ENCODE measurements around the gene GABBR2. TPM values are rescaled to one million over a fixed set of nuclear protein-coding genes. Genes with fewer than 3 reads are reported as not detected.

Gene GABBR2
- total RNA-seq, 1 experiment from 2014 or later: not detected

DNA sequence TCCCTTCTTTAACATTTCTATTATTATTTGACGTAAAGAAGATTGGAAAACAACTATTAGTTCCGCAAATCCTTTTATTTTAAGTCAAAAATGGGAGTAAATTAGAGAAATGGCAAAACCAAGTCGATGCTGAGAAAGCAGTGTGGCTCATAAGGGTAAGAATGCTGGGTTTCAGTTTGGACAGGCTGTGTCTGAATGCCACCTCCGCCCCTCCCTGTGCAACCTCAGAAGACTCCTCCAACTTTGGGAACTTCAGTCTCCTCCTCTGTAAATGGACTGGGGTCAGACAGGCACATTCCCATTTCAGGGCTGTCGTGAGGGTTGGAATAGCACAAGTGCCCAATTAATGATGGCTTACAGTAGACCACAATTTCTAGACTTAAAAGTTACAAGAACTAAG, 154.0 kb downstream of the GABBR2 start:
- ChIA-PET POLR2A (no interaction called here), CTCF (interaction anchor here (0.5 kb wide), 1 partner anchor 1451 kb away, joined by 3 read pairs; no protein-coding TSS in a partner anchor)
- no peak for DNase-seq (ENCODE audit: unreplicated experiment)
- no TSS peak for BruUV-seq (replicated peaks)
- Mint-ChIP-seq H3K9me3 (ENCODE audit: unreplicated experiment) (no peaks in the 10 kb centered on the region), H3K36me3 (ENCODE audit: insufficient read depth, unreplicated experiment) (no peaks in the 10 kb centered on the region), H3K27me3 (ENCODE audit: insufficient read depth, unreplicated experiment) (peaks cover 9% of the 10 kb centered on the region), H3K4me3 (ENCODE audit: unreplicated experiment) (no peak overlapping the region), H3K4me1 (ENCODE audit: insufficient read depth, unreplicated experiment) (no peaks in the 10 kb centered on the region), H3K27ac (ENCODE audit: low read depth, unreplicated experiment) (no peak overlapping the region)
- intact Hi-C loops (cut with micrococcal nuclease): no loop called here
- TF ChIP-seq, protein P1, sequence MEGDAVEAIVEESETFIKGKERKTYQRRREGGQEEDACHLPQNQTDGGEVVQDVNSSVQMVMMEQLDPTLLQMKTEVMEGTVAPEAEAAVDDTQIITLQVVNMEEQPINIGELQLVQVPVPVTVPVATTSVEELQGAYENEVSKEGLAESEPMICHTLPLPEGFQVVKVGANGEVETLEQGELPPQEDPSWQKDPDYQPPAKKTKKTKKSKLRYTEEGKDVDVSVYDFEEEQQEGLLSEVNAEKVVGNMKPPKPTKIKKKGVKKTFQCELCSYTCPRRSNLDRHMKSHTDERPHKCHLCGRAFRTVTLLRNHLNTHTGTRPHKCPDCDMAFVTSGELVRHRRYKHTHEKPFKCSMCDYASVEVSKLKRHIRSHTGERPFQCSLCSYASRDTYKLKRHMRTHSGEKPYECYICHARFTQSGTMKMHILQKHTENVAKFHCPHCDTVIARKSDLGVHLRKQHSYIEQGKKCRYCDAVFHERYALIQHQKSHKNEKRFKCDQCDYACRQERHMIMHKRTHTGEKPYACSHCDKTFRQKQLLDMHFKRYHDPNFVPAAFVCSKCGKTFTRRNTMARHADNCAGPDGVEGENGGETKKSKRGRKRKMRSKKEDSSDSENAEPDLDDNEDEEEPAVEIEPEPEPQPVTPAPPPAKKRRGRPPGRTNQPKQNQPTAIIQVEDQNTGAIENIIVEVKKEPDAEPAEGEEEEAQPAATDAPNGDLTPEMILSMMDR (IDR thresholded peaks at IDR 0.05; ENCODE audit: unreplicated experiment): no peak

DNA sequence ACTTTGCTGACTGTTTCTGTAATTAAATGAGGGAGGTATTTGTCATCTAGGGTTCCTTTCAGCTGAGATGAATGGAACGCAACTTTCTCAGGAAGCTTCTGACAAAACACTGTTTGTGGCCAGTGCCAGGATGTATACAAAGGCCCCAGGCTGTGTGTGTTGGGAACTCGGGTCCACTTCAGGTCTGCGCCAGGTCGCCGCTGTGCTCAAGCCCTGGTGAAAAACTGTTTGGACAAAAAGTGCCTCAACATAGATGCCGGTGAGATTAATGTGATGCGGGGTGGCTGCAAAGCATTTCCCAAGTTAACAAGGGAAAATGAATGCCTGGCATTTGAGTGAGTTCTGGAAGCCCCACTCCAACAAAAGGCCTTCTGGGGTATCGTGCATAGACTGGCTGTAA, 156.4 kb downstream of the GABBR2 start:
- POLR2A ChIA-PET: interaction anchor here (1.2 kb wide), 1 partner anchor 85 kb away, joined by 3 read pairs; no protein-coding TSS in a partner anchor
- no peaks in the 10 kb centered on the region for H3K4me1 Mint-ChIP-seq (ENCODE audit: insufficient read depth, unreplicated experiment)
- H3K9me3 Mint-ChIP-seq (ENCODE audit: unreplicated experiment): no peaks in the 10 kb centered on the region
- no peak overlapping the region for H3K27ac Mint-ChIP-seq (ENCODE audit: low read depth, unreplicated experiment)
- no TSS peak for BruUV-seq (replicated peaks)
- DNase-seq (ENCODE audit: unreplicated experiment): no peak
- CTCF ChIA-PET: interaction anchor here (0.8 kb wide), 1 partner anchor 223 kb away, joined by 4 read pairs; no protein-coding TSS in a partner anchor
- peaks cover 9% of the 10 kb centered on the region for H3K27me3 Mint-ChIP-seq (ENCODE audit: insufficient read depth, unreplicated experiment)
- intact Hi-C loops (cut with micrococcal nuclease): no loop called here
- H3K4me3 Mint-ChIP-seq (ENCODE audit: unreplicated experiment): no peak overlapping the region
- TF ChIP-seq, protein P1 (IDR thresholded peaks at IDR 0.05; ENCODE audit: unreplicated experiment): no peak
- H3K36me3 Mint-ChIP-seq (ENCODE audit: insufficient read depth, unreplicated experiment): no peaks in the 10 kb centered on the region

DNA sequence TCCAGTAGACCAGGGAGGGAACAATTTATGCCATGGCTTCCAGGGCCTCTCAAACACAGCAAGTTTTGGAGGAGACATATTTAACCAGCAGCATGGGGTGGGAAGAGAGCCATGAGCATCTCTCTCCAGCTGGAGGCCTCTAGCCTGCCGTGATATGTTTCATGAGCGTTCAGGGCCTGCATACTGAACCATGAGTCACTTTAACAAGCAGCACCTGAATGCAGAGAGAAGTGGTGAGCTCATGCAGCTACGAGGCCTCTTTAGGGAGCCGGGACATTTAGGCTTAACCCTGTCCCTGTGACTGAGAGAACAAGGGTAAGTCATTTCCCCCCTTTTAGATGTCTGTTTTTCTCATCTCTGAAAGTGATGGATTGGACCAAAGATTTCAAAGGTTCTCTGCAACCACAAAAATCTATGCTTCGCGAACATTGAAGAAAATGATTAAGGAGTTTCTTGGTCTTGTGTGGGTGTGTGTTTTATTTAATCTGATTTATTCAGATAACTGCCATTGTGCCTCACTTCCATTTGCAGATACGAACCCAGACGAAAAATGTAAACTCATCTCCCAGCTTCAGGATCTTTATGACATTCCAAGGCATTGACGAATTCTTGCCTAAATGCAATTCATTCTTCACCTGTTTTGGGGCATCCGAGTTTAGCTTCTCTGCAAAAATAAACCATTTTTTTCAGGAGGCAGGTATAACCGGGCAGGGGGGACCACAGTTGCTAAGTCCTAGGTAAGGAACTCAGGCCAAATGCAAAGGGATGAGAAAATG, 157.0 kb downstream of the GABBR2 start:
- intact Hi-C loops (cut with micrococcal nuclease): no loop called here
- POLR2A ChIA-PET: interaction anchor here (1.2 kb wide), 1 partner anchor 85 kb away, joined by 3 read pairs; no protein-coding TSS in a partner anchor
- TF ChIP-seq, protein P1 (IDR thresholded peaks at IDR 0.05; ENCODE audit: unreplicated experiment): no peak
- CTCF ChIA-PET: interaction anchor here (0.7 to 1.1 kb wide), 3 partner anchors 13 to 224 kb away, joined by 3 to 4 read pairs (median 4); no protein-coding TSS in a partner anchor
- Mint-ChIP-seq H3K27ac (ENCODE audit: low read depth, unreplicated experiment) (no peak overlapping the region), H3K9me3 (ENCODE audit: unreplicated experiment) (no peaks in the 10 kb centered on the region), H3K36me3 (ENCODE audit: insufficient read depth, unreplicated experiment) (no peaks in the 10 kb centered on the region), H3K4me1 (ENCODE audit: insufficient read depth, unreplicated experiment) (no peaks in the 10 kb centered on the region), H3K27me3 (ENCODE audit: insufficient read depth, unreplicated experiment) (peaks cover 14% of the 10 kb centered on the region), H3K4me3 (ENCODE audit: unreplicated experiment) (no peak overlapping the region)
- DNase-seq (ENCODE audit: unreplicated experiment): peak; percentile 21
- BruUV-seq (replicated peaks): no TSS peak

DNA sequence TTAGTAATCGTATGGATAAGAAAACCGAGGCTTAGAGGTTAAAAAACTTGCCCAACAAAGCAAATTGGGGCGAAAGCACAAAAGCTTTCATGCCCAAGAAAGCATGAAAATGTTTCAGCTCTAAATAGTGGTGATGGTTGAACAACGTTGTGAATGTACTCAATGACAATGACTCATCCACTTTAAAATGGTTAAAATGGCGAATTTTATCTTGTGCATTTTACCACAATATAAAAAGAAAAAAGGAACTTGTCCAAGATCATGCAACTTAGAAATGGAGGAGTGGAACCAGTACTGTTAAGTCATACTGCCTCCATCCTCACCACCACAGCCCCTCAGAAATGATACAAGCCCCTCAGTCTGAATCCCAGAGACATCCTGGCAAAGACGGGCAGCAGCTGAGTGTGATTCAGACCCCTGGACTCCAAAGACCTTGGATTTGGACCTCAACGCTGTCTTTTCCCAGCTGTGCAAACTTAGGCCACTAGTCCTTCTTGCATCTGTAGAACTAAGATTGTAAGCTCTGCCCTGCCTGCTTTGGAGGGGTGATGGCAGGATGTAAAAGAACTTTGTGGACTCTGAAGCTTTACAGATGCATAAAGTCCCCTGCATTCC, 158.4 kb downstream of the GABBR2 start:
- CTCF ChIA-PET: interaction anchor here (0.6 kb wide), 1 partner anchor 26 kb away, joined by 4 read pairs; no protein-coding TSS in a partner anchor
- no peak overlapping the region for H3K27ac Mint-ChIP-seq (ENCODE audit: low read depth, unreplicated experiment)
- H3K36me3 Mint-ChIP-seq (ENCODE audit: insufficient read depth, unreplicated experiment): no peaks in the 10 kb centered on the region
- no peaks in the 10 kb centered on the region for H3K9me3 Mint-ChIP-seq (ENCODE audit: unreplicated experiment)
- intact Hi-C loops (cut with micrococcal nuclease): no loop called here
- H3K4me1 Mint-ChIP-seq (ENCODE audit: insufficient read depth, unreplicated experiment): no peaks in the 10 kb centered on the region
- no peak overlapping the region for H3K4me3 Mint-ChIP-seq (ENCODE audit: unreplicated experiment)
- BruUV-seq (replicated peaks): no TSS peak
- no peak for DNase-seq (ENCODE audit: unreplicated experiment)
- TF ChIP-seq, protein P1 (IDR thresholded peaks at IDR 0.05; ENCODE audit: unreplicated experiment): no peak
- POLR2A ChIA-PET: no interaction called here
- peaks cover 20% of the 10 kb centered on the region for H3K27me3 Mint-ChIP-seq (ENCODE audit: insufficient read depth, unreplicated experiment)

Measured in MCF 10A (cell line).